GM12801 (cell line): ENCODE measurements around the gene HOXC12.

Source experiments
- TF ChIP-seq, protein P1 (sequence below): IDR thresholded peaks from one replicate; pipeline ENCODE4 v1.5.1; 2011; ENCODE audit warnings: control low read depth; ENCODE audit not compliant: insufficient read length; ENCODE audit errors: extremely low read depth

Gene HOXC12

DNA sequence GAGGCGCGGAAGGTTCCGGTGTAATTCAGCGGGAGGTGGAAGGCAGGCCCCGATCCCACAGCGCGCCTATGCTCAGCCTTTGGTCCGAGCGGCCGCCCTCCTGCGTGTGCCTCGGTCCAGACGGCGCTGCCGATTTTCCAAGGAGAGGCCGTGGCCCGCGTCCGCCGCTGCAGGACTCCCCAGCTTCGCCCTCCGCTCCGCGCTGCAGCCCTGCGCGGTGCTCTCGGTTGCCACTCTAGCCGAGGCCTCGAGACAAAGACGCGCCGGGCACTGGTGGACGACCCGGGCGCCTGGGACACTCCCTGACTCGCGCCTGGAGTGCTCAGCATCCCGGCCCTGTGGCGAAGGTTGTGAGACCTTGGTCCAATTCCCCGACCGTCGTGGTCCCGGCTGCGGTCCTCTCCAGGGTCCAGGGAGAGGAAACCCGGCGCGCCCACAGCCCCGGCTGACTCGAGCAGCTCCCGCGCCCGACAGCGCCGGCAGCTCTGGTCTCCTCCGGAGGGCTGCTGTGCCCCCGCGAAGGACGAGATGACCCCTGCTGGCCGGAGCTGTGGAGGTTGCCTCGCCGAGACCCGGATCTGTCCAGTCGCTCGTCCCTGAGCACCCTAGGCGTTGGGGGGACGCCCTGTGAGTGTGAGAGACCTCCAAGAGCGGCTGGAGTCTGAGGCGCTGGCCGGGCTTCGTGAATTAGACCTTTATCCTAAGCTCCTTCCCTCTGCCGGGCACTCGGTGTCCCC, 6.5 kb downstream of the HOXC12 start:
- TF ChIP-seq, protein P1, sequence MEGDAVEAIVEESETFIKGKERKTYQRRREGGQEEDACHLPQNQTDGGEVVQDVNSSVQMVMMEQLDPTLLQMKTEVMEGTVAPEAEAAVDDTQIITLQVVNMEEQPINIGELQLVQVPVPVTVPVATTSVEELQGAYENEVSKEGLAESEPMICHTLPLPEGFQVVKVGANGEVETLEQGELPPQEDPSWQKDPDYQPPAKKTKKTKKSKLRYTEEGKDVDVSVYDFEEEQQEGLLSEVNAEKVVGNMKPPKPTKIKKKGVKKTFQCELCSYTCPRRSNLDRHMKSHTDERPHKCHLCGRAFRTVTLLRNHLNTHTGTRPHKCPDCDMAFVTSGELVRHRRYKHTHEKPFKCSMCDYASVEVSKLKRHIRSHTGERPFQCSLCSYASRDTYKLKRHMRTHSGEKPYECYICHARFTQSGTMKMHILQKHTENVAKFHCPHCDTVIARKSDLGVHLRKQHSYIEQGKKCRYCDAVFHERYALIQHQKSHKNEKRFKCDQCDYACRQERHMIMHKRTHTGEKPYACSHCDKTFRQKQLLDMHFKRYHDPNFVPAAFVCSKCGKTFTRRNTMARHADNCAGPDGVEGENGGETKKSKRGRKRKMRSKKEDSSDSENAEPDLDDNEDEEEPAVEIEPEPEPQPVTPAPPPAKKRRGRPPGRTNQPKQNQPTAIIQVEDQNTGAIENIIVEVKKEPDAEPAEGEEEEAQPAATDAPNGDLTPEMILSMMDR, result no peak

- TF ChIP-seq, protein P1, result no peak
Observed at GRCh38 chr12:53963005-53963404, 8.3 kb downstream of the HOXC12 start.

GRCh38 chr12:53963434-53964314, 9.0 kb downstream of the HOXC12 start:
- TF ChIP-seq, protein P1, result no peak

GRCh38 chr12:53964315-53964713, 9.6 kb downstream of the HOXC12 start:
- TF ChIP-seq, protein P1, result no peak

DNA sequence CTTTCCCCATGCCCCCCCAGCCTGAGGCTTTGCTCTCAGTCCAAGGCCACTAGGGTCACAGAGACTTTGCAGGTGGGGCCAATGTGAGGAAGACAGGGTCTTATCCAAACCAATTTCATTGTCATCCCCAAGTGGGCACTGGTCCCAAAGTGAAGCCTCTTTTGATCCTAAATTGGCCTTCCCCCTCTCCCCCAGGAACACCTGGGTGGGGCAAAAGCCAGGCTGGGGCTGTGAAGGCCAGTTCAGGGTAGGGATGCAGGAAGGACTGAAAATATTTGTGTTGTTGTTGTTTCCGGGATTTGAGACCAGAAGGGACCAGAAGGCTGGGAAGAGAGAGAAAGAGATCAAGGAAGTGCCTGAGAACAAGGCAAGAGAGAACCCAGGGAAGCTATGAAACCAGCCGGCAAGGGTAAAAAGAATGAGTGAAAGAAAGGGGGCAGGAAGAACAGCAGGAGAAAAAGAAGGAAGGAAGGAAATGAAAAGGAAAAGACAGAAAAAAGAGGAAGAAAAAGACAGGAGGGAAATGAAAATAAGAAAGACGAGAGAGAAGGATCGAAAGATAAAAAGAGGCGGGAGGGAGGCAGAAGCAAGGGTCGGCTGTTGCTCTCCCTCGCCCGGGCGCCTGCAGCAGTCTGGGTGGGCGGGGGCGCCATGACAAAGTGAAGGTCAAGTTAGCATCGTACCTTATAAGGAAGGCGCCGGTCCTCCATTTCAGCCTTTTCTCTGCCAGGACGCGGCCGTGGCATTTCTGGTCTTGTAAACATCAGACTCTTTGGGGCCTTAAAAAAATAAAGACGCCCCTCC, 10.8 kb downstream of the HOXC12 start:
- TF ChIP-seq, protein P1, result no peak

- TF ChIP-seq, protein P1, result no peak
Observed at GRCh38 chr12:53966085-53966384, 11.3 kb downstream of the HOXC12 start.
